ENCODE results near the gene MYO18B.

DNA sequence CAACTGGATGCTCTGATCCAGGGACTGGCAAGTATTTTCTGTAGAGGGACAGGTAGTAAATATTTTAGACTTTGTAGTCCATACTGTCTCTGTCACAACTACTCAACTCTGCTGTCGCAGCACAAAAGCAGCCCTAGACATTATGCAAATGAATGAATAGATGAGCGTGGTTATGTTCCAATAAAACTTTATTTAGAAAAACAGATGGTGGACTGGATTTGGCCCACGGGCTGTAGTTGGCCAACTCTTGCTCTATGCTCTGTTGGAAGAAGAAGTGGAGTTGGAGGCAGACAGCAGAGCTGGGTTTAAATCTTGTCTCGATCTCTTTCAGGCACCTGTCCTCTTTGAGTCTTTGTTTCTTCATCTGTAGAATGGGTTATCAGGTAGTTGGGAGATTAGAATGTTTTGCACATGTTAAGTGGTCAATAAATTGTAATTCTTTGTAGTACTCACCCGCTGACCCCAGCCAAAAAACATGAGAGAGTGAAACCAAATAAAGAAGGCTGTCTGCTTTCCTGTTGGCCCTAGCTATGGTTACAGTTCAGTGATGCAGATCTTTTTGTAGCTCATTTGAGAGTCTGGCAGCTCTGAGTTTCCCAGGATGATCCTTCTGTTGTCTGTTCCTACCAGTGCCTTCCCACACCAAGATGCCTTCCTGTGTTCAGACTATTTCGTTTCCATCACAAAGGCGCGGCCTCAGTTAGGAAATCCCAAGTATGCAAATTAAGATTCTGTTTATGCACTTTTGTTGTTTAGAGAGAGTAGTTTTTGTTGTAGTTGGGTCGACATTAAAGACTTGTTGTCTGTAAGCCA is 229.2 kb downstream of the MYO18B start:
- no peak for TF ChIP-seq MAFK (IDR thresholded peaks at IDR 0.05; ENCODE audit: low read depth, low read length)
- TF ChIP-seq, protein P1, sequence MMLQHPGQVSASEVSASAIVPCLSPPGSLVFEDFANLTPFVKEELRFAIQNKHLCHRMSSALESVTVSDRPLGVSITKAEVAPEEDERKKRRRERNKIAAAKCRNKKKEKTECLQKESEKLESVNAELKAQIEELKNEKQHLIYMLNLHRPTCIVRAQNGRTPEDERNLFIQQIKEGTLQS (IDR thresholded peaks at IDR 0.05; ENCODE audit: insufficient read depth, low read depth, low read length), result no peak
- TF ChIP-seq, protein P2, sequence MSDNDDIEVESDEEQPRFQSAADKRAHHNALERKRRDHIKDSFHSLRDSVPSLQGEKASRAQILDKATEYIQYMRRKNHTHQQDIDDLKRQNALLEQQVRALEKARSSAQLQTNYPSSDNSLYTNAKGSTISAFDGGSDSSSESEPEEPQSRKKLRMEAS (IDR thresholded peaks at IDR 0.05), result no peak
- no peak for TF ChIP-seq POLR2AphosphoS5 (IDR thresholded peaks at IDR 0.05; ENCODE audit: low read depth, low read length)
